NOMO-1 treated with DMSO at 0.1 percent for 48 hours (cell line): ENCODE results near the gene OR4D5.

Experiments used
- DNase-seq: peaks from one replicate; lab custom pipeline; 2025; ENCODE audit not compliant: unreplicated experiment; lab: John Stamatoyannopoulos, UW

The OR4D5 gene

DNA sequence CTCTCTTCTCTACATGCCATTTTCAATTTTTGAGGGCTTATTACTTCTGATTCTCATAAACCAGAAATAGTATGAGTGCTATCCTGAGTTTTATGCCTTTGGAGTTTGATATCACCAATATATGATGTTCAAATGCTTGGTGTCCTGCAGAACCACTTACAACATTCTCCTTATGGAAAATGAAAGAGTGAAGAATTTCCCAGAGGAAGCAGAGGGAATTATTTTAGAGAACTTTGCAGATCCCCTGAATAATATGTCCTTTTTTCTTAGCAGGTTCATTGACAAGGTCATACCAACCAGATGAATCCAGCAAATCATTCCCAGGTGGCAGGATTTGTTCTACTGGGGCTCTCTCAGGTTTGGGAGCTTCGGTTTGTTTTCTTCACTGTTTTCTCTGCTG is at the start of gene OR4D5:
TSS of gene OR4D5 (plus strand) at position 301 of the 400 bp plus-strand sequence. CDS start at position 301, 0 bp downstream.
- no peak for DNase-seq

DNA sequence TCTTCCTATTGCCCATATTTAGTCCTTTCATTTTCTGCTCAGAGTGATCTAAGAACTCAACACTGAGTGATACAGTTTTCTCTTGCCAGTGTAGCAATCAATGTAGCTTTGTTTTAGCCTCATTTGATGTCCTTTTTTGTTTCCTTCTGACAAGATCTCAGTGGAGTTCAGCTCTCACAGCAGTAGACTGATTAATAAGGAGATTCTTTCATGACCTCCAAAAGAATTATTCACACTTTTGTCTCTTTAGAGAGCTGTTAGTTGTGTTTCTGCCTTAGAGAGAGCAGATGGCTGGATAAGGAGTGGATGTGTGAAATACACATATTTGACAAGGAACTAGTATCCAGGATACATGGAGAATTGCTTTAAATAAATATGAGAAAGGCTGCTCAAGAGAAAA is 47.4 kb upstream of the OR4D5 start:
- DNase-seq, result no peak

DNA sequence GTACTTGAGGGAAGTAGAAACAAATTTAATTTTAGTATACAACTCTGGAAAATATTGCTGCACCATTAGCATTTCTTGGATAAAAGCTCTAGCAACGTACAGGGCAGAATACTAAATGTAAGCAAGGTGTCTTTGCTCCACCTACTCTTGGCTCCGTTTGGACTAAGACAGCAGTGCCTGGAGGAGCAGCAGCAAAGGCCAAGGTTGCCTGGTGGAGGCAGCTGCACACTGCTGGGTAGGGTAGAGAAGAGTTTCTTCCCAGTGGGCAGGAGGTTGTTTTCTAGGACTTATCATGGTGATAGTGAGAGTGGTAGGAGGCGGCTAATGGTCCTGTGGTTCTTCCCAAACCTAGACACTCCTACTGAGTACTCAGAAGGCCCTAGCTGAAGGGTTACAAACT is 39.6 kb upstream of the OR4D5 start:
- DNase-seq, result no peak

DNA sequence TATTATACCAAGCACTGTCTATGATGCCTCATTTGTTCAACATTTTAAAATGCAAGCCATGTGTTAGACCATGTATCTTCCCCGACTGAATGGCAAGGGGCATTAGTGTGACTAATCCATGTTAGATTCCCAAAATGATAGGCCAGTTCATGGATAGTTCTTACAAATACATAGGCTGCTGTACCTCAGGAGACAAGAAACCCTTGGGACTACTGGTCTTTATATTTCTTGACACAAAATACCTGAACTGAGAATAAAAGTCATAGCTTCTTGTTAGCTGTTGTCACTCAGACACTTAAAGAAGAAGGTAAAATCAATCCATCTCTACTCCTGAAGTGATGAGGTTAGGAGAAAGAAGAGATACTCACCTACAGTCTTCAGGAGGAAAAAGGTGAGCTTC is 37.5 kb upstream of the OR4D5 start, which contains the start of gene OR8D4:
TSS of gene OR8D4 (plus strand) at position 301 of the 400 bp plus-strand sequence. CDS start 4,265 bp downstream, outside the sequence.
- no peak for DNase-seq

DNA sequence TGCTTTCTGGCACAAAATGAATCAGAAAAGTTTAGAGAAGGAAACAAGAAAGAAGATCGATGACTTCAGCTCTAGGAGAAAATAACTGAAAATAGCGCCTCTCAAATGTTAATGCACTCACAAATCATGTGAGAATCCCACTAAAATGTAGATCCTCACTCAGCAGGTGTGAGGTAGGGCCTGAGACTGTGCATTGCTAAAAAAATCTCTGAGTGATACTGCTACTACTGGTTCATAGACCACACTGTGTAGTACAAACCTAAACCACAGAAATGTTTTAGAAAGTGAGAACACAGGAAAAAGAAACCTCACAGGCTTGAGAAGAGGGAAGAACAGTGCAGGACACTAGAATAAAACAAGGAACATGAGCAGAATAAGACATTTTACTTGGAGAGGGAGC is 35.5 kb upstream of the OR4D5 start:
- DNase-seq, result no peak

DNA sequence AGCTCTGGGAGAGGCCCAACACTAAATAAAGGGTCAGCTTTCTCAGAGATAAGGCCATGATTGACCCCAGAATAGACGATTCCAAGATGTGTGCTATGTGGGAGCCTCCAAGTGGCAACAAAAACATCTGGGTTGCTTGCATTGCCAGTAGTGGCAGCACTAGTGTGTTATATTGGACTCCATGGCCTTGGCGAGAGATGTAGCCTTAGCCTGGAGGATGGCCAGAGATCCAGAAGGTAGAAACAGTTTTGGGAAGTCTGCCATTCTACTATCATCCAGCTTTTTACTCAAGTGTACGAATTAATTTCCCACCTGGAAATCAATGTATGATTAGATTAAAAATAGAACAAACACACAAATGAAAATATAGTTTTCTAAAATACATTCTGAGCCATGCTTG is 34.5 kb upstream of the OR4D5 start:
- DNase-seq, result no peak

DNA sequence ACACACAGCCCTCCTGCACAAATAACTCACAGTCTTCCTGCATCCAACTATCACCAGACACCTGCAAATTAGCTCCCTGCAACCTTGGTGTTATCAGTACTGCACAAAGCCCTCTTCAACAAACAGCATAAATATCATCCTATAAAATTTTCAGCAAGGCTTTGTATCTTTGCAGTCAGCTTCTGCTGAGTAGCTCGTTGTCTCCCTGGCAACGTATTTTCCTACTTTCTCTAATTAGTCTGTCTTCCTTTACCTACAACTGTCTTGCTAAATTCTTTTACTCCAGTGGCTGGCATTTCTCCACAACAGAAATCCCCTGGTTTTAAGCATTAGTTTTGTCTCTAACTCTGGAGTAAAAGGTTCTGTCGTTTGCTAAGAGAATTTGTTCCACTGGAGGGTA is 33.6 kb upstream of the OR4D5 start:
- DNase-seq, result no peak

DNA sequence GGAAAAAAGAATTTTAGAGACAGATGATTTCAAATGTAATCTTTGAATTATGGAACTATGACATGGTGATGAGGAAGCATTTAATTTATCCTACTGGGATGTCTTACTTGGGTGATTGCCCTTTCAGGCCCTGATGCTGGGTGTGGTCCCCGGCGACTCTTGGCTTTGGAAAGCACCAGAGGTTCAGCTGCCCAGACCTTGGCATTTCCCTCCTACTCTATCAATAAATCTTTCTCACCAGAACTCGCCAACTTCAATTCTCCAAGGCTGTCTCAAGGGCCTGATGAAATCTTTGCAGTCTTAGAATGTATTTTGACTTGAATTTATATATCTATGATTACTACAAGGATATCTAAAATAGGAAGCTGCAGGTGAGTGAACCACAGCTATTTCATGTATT is 18.5 kb upstream of the OR4D5 start:
- DNase-seq, result no peak

DNA sequence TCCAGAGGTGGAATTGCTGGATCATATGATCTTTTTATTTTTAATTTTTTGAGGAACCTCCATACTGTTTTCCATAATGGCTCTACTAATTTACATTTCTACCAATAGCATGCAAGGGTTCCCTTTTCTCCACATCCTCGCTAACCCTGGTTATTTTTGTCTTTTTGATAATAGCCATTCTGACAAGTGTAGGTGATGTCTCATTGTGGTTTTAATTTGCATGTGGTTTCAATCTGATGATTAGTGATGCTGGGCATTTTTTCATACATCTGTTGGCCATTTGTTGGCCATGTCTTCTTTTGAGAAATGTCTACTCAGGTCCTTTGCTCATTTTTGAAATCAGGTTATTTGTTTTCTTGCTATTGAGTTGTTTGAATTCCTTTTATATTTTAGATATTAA is 15.4 kb upstream of the OR4D5 start:
- no peak for DNase-seq

DNA sequence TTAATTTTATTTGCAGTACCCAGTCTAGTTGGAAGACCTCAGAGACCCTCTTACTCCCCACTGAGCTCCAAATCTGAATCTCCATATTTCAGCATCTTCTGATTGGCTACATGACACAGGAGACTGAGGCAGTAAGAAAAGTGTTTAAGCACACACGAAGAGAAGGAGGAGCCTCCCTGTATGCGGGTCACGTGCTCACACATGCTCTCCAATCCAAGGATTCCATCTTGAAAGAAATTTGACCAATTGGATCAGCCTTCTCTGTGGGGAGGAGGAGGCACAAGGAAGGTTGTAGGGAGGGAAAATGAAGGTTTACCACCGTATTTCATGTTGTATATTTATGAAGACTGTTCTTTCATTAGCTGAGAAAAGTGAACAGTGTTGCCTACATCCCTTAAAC is 3.0 kb downstream of the OR4D5 start:
- DNase-seq, result no peak

DNA sequence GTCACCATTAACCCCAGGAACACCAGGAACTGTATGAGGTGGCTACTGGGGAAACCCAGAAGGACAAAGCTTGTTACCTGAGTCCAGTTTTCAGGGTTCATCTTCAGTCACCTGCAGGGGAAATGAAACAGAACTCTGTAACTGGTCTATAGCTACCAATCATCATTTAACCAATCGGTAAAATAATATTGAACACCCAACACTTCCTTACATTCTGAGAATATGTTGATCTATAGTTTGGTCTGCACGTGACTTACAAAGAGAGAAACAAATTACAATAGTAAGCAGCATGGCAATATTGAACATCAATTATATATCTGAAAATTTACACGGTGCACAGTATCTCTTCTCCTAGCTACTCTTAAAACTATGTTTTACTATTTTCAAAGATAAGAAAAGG is 4.3 kb downstream of the OR4D5 start, which contains the start of gene OR6T1:
TSS of gene OR6T1 (minus strand) at position 101 of the 400 bp plus-strand sequence. CDS start at position 101, 0 bp downstream.
- no peak for DNase-seq

DNA sequence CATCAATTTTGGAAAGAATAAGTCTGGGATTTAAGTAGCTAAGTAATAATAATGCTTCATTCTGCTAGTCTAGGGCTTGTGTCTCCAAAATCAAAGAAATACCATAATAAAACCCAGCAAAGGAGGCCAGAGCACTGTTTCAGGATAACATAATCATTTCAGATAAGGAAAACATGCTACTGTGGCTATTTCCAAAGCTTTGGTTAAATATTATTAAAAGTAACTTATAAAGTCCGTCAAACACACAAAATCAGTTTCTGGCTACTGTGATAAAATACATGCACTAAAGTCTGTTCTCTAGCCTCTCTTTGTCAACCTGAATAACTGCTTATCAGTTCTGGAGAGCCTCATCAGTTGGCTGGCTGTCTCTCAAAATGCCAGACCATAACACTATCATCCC is 5.7 kb downstream of the OR4D5 start:
- no peak for DNase-seq

DNA sequence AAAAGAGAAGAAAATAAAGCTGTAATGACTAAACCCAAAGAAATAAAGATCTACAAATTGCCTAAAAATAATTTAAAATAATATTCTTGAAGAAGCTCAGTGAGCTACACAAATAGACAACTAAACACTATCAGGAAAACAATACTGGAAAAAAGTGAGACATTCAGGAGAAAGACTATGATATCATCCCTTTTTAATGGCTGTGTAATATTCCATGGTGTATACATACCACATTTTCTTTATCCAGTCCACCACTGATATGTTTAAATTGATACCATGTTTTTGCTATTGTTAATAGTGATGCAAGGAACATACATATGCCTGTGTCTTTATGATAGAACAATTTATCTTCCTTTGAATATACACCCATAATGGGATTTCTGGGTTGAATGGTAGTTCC is 17.3 kb downstream of the OR4D5 start:
- DNase-seq, result no peak

DNA sequence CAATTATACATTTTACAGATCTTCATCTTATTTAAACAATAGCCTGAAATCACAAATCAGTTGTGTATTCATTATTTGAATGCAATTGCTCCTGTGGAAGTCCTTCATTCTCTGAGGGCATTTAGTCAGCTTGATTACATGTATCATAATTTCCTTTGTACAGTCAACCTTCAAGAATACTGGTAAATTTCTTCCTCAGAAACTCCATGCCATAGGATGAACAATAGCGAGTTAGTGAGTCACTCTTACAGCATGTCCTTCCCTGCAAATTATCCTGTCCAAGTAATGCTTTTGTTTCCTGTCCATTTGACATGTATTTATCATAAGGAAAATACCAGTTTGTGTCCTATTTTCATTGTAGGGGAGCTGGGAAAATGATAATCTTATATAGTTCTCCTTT is 34.4 kb downstream of the OR4D5 start:
- no peak for DNase-seq

DNA sequence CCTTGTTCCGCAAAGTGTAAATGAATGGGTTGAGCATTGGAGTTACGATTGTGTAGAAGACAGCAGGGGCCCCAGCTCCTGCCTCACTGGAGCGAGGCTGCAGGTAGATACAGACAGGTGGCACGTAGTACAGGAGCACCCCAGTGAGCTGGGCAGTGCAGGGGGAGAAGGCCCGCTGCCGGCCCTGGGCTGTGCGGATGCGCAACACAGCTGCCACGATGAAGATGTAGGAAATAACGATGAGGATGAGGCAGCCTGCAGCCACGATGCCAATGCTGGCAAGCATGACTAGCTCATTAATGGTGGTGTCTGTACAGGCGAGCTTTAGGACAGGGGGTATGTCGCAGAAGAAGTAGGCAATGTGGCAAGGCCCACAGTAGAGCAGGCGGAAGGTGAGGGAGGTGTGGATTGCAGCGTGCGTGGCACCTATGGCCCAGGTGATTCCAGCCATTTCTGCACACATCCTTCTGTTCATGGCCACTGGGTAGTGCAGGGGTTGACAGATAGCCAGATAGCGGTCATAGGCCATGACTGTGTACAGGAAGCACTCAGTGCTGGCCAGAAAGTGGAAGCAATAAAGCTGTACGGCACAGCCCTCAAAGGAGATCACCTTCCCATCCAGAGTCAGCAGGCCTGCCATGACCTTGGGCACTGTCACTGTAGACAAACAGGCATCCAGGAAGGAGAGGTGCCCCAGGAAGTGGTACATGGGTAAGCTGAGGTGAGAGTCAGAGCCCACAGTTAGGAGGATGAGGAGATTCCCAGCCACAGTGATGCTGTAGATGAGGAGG is 37.5 kb downstream of the OR4D5 start:
- no peak for DNase-seq

DNA sequence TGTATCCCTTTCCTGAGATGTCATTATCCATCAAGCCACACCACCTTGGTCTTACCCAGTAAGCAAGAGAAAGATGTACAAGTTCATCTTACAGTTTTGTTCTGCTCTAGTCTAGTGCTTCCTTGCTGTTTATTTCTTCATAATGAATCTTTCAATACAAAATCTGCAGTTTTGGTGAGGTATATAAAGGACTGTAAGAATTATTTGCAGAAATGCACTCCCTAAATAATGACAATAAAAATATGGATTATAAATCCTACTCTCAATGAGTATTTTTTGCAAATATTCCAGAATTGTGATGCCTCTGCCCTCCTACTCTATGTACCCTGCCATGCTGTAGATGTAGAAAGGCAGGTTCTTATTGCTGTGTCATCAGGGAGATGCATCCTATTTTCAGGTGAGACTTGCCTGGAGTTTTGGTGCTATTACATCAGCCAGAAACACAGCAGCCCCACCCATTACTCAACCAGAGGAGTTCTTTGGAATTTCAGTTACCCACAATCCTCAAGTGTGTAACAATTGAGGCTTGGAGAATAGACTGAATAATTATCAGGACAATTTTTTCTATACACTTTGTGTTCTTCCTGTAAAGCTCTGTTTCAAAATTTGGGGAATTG is 38.4 kb downstream of the OR4D5 start, which contains the start of gene OR10S1:
TSS of gene OR10S1 (minus strand) at position 51 of the 617 bp plus-strand sequence. CDS start 117 bp downstream, outside the sequence.
- DNase-seq, result no peak

DNA sequence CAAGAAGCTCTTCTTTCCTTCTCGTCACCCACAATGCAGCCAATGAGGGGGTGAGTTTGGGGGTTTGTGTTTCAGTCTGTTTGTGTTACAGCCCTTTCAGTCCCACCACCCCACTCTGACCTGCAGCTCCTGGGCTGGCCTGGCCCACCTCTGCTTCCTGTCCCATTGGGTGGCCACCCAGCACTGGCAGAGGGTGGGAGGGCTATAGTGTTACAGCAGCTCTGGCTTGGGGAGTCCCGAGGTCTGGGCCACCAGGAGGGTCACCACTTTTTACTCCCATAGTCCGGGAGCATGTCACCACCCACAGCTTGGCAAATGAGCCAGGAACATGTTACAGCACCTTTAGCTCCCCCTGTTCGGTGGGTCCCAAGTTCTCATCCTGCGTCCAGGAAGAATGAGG is 39.9 kb downstream of the OR4D5 start:
- DNase-seq, result no peak
